OCI-LY1 (cell line): ENCODE results near the gene FBLIM1.

ENCODE experiments used
- H2AFZ ChIP-seq: fragments of 200-600 bp; sonication (generic), shearing (Covaris generic); 2 replicates; pipeline ENCODE4 v1.6.0; 2014; ENCODE audit warnings: antibody characterized with exemption, mild to moderate bottlenecking, low read length
- H3F3A ChIP-seq: fragments of 200-600 bp; sonication (generic), shearing (Covaris generic); 2 replicates; pipeline ENCODE4 v1.6.0; 2014; ENCODE audit warnings: mild to moderate bottlenecking, antibody characterized with exemption, low read length, moderate library complexity; ENCODE audit not compliant: insufficient read depth
- H3K27ac ChIP-seq: fragments of 200-600 bp; sonication (generic); 2 replicates; pipeline ENCODE4 v1.5.1; 2014; ENCODE audit warnings: low read length, mixed run types, mild to moderate bottlenecking, low read depth; ENCODE audit not compliant: poor library complexity, severe bottlenecking
- H3K27me3 ChIP-seq: fragments of 200-600 bp; sonication (generic); 2 replicates; pipeline ENCODE4 v1.6.0; 2014; ENCODE audit warnings: antibody characterized with exemption, mild to moderate bottlenecking, low read length, moderate library complexity; ENCODE audit not compliant: insufficient read depth
- H3K36me3 ChIP-seq: fragments of 200-600 bp; sonication (generic); 2 replicates; pipeline ENCODE4 v1.6.1; 2014; ENCODE audit warnings: mild to moderate bottlenecking, antibody characterized with exemption, low read length, moderate library complexity, mixed read lengths; ENCODE audit not compliant: insufficient read depth
- H3K4me1 ChIP-seq: fragments of 200-600 bp; sonication (generic); 2 replicates; pipeline ENCODE4 v1.5.1; 2014; ENCODE audit warnings: mild to moderate bottlenecking, low read length, moderate library complexity; ENCODE audit not compliant: insufficient read depth, severe bottlenecking
- H3K4me2 ChIP-seq: fragments of 200-600 bp; sonication (generic), shearing (Covaris generic); 2 replicates; pipeline ENCODE4 v1.6.1; 2014; ENCODE audit warnings: low read length
- H3K4me3 ChIP-seq: fragments of 200-600 bp; sonication (generic); 2 replicates; pipeline ENCODE4 v1.5.1; 2014; ENCODE audit warnings: low read length, low read depth, mild to moderate bottlenecking, mixed read lengths; ENCODE audit not compliant: poor library complexity, severe bottlenecking
- H3K79me2 ChIP-seq: fragments of 200-600 bp; shearing (Covaris generic); 2 replicates; pipeline ENCODE4 v1.6.1; 2016; ENCODE audit warnings: mixed run types, low read length, mixed read lengths; ENCODE audit not compliant: insufficient read depth
- H3K9ac ChIP-seq: fragments of 200-600 bp; sonication (generic), shearing (Covaris generic); 2 replicates; pipeline ENCODE4 v1.6.1; 2014; ENCODE audit warnings: mild to moderate bottlenecking, low read length, mixed read lengths
- H3K9me2 ChIP-seq: fragments of 200-600 bp; sonication (generic), shearing (Covaris generic); 2 replicates; pipeline ENCODE4 v1.6.1; 2014; ENCODE audit warnings: low read depth, mild to moderate bottlenecking, low read length, mixed read lengths
- H3K9me3 ChIP-seq: fragments of 200-600 bp; shearing (Covaris generic); 2 replicates; pipeline ENCODE4 v1.6.1; 2014; ENCODE audit warnings: low read length, mixed read lengths
- H4K20me1 ChIP-seq: fragments of 200-600 bp; sonication (generic), shearing (Covaris generic); 2 replicates; pipeline ENCODE4 v1.6.0; 2016; ENCODE audit warnings: mild to moderate bottlenecking, low read length; ENCODE audit not compliant: insufficient read depth
- EZH2 ChIP-seq: fragments of 200-600 bp; sonication (generic), shearing (Covaris generic); IDR thresholded peaks from 2 replicates; pipeline ENCODE4 v1.8.0; 2017; ENCODE audit warnings: borderline replicate concordance, mixed run types, mild to moderate bottlenecking, antibody characterized with exemption, low read length, moderate library complexity, mixed read lengths
- TF ChIP-seq, protein P1 (sequence below): fragments of 200-600 bp; sonication (generic), shearing (Covaris generic); IDR thresholded peaks from 2 replicates; pipeline ENCODE4 v1.5.1; 2017; ENCODE audit warnings: mild to moderate bottlenecking, antibody characterized with exemption, low read length, moderate library complexity, mixed read lengths

The FBLIM1 gene

DNA sequence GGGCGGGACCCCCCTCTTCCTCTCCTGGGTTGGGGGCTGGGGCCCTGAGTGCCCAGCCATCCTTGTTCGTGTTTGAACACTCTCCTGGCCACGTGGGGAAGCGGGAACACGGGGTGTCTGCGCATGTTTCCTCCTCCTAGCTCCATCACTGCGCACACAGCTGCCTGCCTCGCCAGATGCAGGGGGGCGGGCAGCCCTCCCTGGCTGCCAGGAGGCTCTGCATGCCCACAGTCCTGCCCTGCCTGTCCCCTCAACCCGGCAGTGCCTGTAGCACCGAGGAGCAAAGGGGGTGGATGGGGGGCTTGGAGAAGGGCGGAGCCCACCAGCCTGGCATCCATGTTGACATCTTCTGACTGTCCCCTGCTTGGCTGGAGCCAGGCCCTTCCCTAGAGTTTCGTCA, 24.3 kb upstream of the FBLIM1 start:
- H3K36me3 ChIP-seq, result peaks cover 38% of the 10 kb centered on the region

DNA sequence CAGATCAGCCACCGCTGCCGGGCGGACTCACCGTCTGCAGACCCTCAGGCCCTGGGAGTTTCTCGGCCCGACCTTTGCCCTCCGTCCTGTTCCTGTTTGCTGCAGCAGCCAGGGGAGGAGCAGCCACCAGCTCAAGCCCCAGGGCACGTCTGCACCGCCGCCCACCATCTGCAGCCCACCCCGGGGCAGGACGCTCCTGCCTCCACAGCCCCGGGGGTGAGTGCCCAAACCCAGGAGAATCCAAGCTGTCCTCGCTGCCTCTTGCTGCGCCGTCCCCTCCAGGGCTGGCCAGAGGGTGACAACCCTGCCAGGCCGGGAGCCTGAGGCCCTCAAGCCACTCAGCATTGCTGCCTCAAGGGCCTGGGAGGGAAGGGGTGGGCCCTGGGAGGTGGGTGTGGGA, 23.7 kb upstream of the FBLIM1 start:
- no peak for TF ChIP-seq EZH2
- TF ChIP-seq, protein P1, sequence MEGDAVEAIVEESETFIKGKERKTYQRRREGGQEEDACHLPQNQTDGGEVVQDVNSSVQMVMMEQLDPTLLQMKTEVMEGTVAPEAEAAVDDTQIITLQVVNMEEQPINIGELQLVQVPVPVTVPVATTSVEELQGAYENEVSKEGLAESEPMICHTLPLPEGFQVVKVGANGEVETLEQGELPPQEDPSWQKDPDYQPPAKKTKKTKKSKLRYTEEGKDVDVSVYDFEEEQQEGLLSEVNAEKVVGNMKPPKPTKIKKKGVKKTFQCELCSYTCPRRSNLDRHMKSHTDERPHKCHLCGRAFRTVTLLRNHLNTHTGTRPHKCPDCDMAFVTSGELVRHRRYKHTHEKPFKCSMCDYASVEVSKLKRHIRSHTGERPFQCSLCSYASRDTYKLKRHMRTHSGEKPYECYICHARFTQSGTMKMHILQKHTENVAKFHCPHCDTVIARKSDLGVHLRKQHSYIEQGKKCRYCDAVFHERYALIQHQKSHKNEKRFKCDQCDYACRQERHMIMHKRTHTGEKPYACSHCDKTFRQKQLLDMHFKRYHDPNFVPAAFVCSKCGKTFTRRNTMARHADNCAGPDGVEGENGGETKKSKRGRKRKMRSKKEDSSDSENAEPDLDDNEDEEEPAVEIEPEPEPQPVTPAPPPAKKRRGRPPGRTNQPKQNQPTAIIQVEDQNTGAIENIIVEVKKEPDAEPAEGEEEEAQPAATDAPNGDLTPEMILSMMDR, result no peak
- Histone ChIP-seq H3K4me1 (no peaks in the 10 kb centered on the region), H3K36me3 (peaks cover 34% of the 10 kb centered on the region), H3K4me2 (no peak overlapping the region), H3K79me2 (no peaks in the 10 kb centered on the region), H3F3A (no peaks in the 10 kb centered on the region), H3K27me3 (no peaks in the 10 kb centered on the region), H3K4me3 (no peak overlapping the region), H3K9me2 (no peaks in the 10 kb centered on the region), H4K20me1 (no peaks in the 10 kb centered on the region), H2AFZ (no peak overlapping the region), H3K9ac (no peak overlapping the region), H3K9me3 (no peaks in the 10 kb centered on the region), H3K27ac (no peak overlapping the region)

More for the DNA sequence above, 24.3 kb upstream of the FBLIM1 start:
- Histone ChIP-seq H3F3A (no peaks in the 10 kb centered on the region), H3K27me3 (no peaks in the 10 kb centered on the region), H3K9me3 (no peaks in the 10 kb centered on the region), H3K27ac (no peak overlapping the region), H2AFZ (no peak overlapping the region), H3K4me2 (no peak overlapping the region), H3K79me2 (no peaks in the 10 kb centered on the region), H3K9me2 (no peaks in the 10 kb centered on the region), H3K4me1 (no peaks in the 10 kb centered on the region), H3K4me3 (no peak overlapping the region), H4K20me1 (no peaks in the 10 kb centered on the region), H3K9ac (no peak overlapping the region)
- TF ChIP-seq EZH2, result no peak
- TF ChIP-seq, protein P1, result no peak

DNA sequence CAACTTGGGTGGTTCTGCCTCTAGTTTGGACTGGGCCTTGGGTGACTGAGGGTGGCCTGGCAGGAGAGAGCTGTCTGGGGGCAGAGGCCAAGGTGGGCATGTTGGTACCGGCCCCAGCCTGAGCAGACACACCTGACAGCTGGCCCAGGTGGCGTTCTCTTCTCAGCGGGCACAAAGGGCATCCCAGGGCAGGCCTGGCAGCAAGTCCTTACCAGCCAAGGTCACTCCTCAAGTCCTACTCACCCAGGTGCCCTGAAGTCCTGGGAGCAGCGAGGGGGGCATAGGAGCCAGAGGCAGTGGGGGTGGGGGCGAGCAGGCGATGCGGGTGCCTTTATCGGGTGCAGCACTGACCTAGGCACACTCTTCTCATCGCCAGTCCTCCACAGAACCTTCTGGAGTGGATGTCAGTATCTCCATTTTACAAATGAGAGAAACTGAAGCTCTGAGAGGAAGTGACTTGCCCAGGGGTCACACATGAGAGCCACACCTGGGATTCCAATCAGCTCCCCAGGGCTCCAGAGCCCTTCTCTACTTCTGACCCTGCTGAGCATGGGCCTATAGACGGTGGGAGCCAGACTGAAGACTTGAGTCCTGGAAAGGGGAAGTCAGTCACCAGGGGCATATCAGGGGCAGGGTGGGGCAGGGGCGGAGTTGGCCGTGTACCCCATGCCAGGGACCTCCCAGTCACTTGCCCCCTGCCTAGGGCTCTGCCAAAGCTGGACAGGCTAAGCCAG, 23.1 kb upstream of the FBLIM1 start:
- Histone ChIP-seq H3K79me2 (no peaks in the 10 kb centered on the region), H3K4me3 (no peak overlapping the region), H3K27ac (no peak overlapping the region), H4K20me1 (no peaks in the 10 kb centered on the region), H3K9me2 (no peaks in the 10 kb centered on the region), H3F3A (no peaks in the 10 kb centered on the region), H3K4me1 (no peaks in the 10 kb centered on the region), H3K9ac (no peak overlapping the region), H3K4me2 (no peak overlapping the region), H2AFZ (no peak overlapping the region), H3K36me3 (peaks cover 31% of the 10 kb centered on the region), H3K27me3 (no peaks in the 10 kb centered on the region), H3K9me3 (no peaks in the 10 kb centered on the region)
- TF ChIP-seq, protein P1, result no peak
- TF ChIP-seq EZH2, result no peak
